H1 (cell line): Measurements from ENCODE around the gene TSC1.

Experiments
- CTCF ChIP-seq, 3 experiments: IDR thresholded peaks; 1 replicate in 2 of 3; 2 replicates in 1 of 3; pipeline versions ENCODE4 v1.5.1 to v1.6.1; 2011; ENCODE audit warnings: low read length in 3 of 3, mild to moderate bottlenecking in 3 of 3, inconsistent platforms in 2 of 3, low read depth in 1 of 3, moderate library complexity in 1 of 3; ENCODE audit not compliant: insufficient read depth in 1 of 3; ENCODE audit errors: control extremely low read depth in 1 of 3
- JUN ChIP-seq: IDR thresholded peaks from 2 replicates; pipeline ENCODE4 v1.6.1; 2011; ENCODE audit warnings: low read depth, mild to moderate bottlenecking, improper control_type of control experiment, low read length
- RAD21 ChIP-seq, 2 experiments: IDR thresholded peaks in 1 of 2; conservative IDR thresholded peaks in 1 of 2; 2 replicates each; pipeline ENCODE4 v1.6.1; 2011; ENCODE audit warnings: low read depth in 2 of 2, low read length in 2 of 2, improper control_type of control experiment in 1 of 2, inconsistent platforms in 1 of 2, mild to moderate bottlenecking in 1 of 2, moderate library complexity in 1 of 2
- TEAD4 ChIP-seq: IDR thresholded peaks from 2 replicates; pipeline ENCODE4 v1.6.1; 2012; ENCODE audit warnings: low read depth, low read length, inconsistent platforms, mixed read lengths
- YY1 ChIP-seq: IDR thresholded peaks from 2 replicates; pipeline ENCODE4 v1.6.1; 2011; ENCODE audit warnings: low read depth, mild to moderate bottlenecking, low read length
- ZNF274 ChIP-seq: IDR thresholded peaks from 2 replicates; pipeline ENCODE4 v1.7.0; 2012; ENCODE audit warnings: low read length, borderline replicate concordance; ENCODE audit errors: extremely low read depth

- TF ChIP-seq CTCF (IDR thresholded peaks at IDR 0.05; ENCODE audit: control extremely low read depth in 1 of 3, insufficient read depth in 1 of 3, low read depth in 1 of 3, low read length in 3 of 3) (no peak), YY1 (no peak), TEAD4 (no peak), JUN (no peak), RAD21 (IDR thresholded peaks at IDR 0.05 in 1 of 2, conservative IDR thresholded peaks at IDR 0.05 in 1 of 2; ENCODE audit: low read depth in 2 of 2, low read length in 2 of 2) (no peak; a peak in 1 of 4 replicates), ZNF274 (no peak)
Observed at GRCh38 chr9:132877824-132878694, 66.4 kb downstream of the TSC1 start, which contains the start of gene AK8.
